Measurements from ENCODE around the gene LOX. TPM values are rescaled to one million over a fixed set of nuclear protein-coding genes. Genes with fewer than 3 reads are reported as not detected.

Gene LOX
- total RNA-seq, 6 experiments from 2014 or later, result 890 to 1,151 (median 989) TPM

- Mint-ChIP-seq H3K4me3 (no peak overlapping the region), H3K36me3 (ENCODE audit: low read depth) (no peaks in the 10 kb centered on the region), H3K4me1 (ENCODE audit: low read depth) (peaks cover 23% of the 10 kb centered on the region), H3K9me3 (no peaks in the 10 kb centered on the region), H3K27ac (no peak overlapping the region), H3K27me3 (ENCODE audit: insufficient read depth) (no peaks in the 10 kb centered on the region)
- DNase-seq, result no peak
- no peak for TF ChIP-seq CTCF (IDR thresholded peaks at IDR 0.05)
These were observed 29.0 kb upstream of the LOX start for GRCh38 chr5:122107016-122107415.

- Mint-ChIP-seq H3K9me3 (no peaks in the 10 kb centered on the region), H3K27ac (no peak overlapping the region), H3K27me3 (ENCODE audit: insufficient read depth) (no peaks in the 10 kb centered on the region), H3K4me3 (no peak overlapping the region), H3K36me3 (ENCODE audit: low read depth) (no peaks in the 10 kb centered on the region), H3K4me1 (ENCODE audit: low read depth) (peaks cover 21% of the 10 kb centered on the region)
- TF ChIP-seq CTCF (IDR thresholded peaks at IDR 0.05), result no peak
- no peak for DNase-seq
These were observed 27.9 kb upstream of the LOX start for GRCh38 chr5:122105909-122106308.

GRCh38 chr5:122102825-122103224 is 24.8 kb upstream of the LOX start:
- DNase-seq, result no peak
- no peaks in the 10 kb centered on the region for H3K9me3 Mint-ChIP-seq

GRCh38 chr5:122101636-122102285 is 23.7 kb upstream of the LOX start:
- H3K4me1 Mint-ChIP-seq (ENCODE audit: low read depth), result peaks cover 41% of the 10 kb centered on the region
- H3K9me3 Mint-ChIP-seq, result no peaks in the 10 kb centered on the region
- TF ChIP-seq CTCF (IDR thresholded peaks at IDR 0.05), result peak; percentile 84
- H3K27me3 Mint-ChIP-seq (ENCODE audit: insufficient read depth), result no peaks in the 10 kb centered on the region
- no peaks in the 10 kb centered on the region for H3K36me3 Mint-ChIP-seq (ENCODE audit: low read depth)
- no peak overlapping the region for H3K4me3 Mint-ChIP-seq
- DNase-seq, result peak; percentile 57
- H3K27ac Mint-ChIP-seq, result peak overlapping the region; percentile 36

More at GRCh38 chr5:122102825-122103224, 24.8 kb upstream of the LOX start:
- Mint-ChIP-seq H3K36me3 (ENCODE audit: low read depth) (no peaks in the 10 kb centered on the region), H3K27ac (no peak overlapping the region), H3K4me3 (no peak overlapping the region), H3K27me3 (ENCODE audit: insufficient read depth) (no peaks in the 10 kb centered on the region), H3K4me1 (ENCODE audit: low read depth) (peaks cover 34% of the 10 kb centered on the region)
- TF ChIP-seq CTCF (IDR thresholded peaks at IDR 0.05), result no peak

- Mint-ChIP-seq H3K27me3 (ENCODE audit: insufficient read depth) (no peaks in the 10 kb centered on the region), H3K4me1 (ENCODE audit: low read depth) (peaks cover 62% of the 10 kb centered on the region), H3K4me3 (peak overlapping the region; percentile 56), H3K36me3 (ENCODE audit: low read depth) (no peaks in the 10 kb centered on the region), H3K27ac (peak overlapping the region; percentile 80), H3K9me3 (no peaks in the 10 kb centered on the region)
- peak; percentile 79 for DNase-seq
- no peak for TF ChIP-seq CTCF (IDR thresholded peaks at IDR 0.05)
These were observed 21.2 kb upstream of the LOX start for GRCh38 chr5:122099060-122099790.

All from HFFc6 (cell line).